Ishikawa (cell line): ENCODE measurements around the gene SHISA9.

ENCODE experiments used
- CEBPB ChIP-seq: IDR thresholded peaks from 2 replicates; pipeline ENCODE4 v1.6.1; 2012
- CREB1 ChIP-seq: IDR thresholded peaks from 2 replicates; pipeline ENCODE4 v1.6.1; 2012; ENCODE audit warnings: low read depth
- EP300 ChIP-seq: IDR thresholded peaks from 2 replicates; pipeline ENCODE4 v1.6.1; 2012; ENCODE audit warnings: borderline replicate concordance
- TCF12 ChIP-seq: IDR thresholded peaks from 2 replicates; pipeline ENCODE4 v1.6.1; 2012; ENCODE audit warnings: low read depth
- TEAD4 ChIP-seq: IDR thresholded peaks from 2 replicates; pipeline ENCODE4 v1.6.1; 2012
- YY1 ChIP-seq: IDR thresholded peaks from 2 replicates; pipeline ENCODE4 v1.6.1; 2012; ENCODE audit warnings: low read depth
- ZBTB7A ChIP-seq: IDR thresholded peaks from 2 replicates; pipeline ENCODE4 v1.6.1; 2012; ENCODE audit warnings: low read depth
- TF ChIP-seq, protein P1 (sequence below): IDR thresholded peaks from 2 replicates; pipeline ENCODE4 v1.6.1; 2012; ENCODE audit warnings: low read depth, mild to moderate bottlenecking
- TF ChIP-seq, protein P2 (sequence below): IDR thresholded peaks from 2 replicates; pipeline ENCODE4 v1.6.1; 2012

DNA sequence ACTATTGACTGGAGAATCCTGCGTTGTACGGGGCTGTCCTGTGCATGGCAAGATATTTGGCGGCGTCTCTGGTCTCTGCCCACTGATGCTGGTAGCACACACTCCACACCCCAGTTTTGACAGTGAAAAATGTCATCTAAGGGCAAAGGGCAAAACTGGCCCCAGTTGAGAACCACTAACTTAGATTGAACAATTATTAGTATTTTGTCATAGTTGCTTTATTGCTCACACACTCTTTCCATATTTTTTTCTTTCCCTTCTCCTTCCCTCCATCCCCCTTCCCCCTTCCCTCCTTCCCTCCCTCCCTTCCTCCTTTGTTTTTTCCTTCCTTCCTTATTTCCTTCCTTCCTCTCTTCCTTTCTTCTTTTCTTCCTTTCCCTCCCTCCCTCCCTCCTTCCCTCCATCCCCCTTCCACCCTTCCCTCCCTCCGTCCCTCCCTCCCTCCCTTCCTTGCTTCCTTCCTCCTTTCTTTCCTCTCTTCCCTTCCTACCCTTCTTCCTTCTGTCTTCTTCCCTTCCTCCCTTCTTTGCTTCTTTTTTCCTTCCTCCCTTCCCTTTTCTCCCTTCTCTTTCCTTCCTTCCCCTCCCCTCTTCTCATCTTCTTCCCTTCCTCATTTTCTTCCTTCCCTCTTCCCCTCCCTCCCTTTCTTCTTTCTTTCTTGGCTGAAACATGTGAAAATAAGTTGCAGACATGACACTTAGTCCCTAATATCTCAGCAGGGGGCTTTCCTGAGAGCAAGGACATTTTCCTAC lies 5.5 kb downstream of the SHISA9 start:
- TF ChIP-seq, protein P1, sequence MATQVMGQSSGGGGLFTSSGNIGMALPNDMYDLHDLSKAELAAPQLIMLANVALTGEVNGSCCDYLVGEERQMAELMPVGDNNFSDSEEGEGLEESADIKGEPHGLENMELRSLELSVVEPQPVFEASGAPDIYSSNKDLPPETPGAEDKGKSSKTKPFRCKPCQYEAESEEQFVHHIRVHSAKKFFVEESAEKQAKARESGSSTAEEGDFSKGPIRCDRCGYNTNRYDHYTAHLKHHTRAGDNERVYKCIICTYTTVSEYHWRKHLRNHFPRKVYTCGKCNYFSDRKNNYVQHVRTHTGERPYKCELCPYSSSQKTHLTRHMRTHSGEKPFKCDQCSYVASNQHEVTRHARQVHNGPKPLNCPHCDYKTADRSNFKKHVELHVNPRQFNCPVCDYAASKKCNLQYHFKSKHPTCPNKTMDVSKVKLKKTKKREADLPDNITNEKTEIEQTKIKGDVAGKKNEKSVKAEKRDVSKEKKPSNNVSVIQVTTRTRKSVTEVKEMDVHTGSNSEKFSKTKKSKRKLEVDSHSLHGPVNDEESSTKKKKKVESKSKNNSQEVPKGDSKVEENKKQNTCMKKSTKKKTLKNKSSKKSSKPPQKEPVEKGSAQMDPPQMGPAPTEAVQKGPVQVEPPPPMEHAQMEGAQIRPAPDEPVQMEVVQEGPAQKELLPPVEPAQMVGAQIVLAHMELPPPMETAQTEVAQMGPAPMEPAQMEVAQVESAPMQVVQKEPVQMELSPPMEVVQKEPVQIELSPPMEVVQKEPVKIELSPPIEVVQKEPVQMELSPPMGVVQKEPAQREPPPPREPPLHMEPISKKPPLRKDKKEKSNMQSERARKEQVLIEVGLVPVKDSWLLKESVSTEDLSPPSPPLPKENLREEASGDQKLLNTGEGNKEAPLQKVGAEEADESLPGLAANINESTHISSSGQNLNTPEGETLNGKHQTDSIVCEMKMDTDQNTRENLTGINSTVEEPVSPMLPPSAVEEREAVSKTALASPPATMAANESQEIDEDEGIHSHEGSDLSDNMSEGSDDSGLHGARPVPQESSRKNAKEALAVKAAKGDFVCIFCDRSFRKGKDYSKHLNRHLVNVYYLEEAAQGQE, result no peak
- TF ChIP-seq, protein P2, sequence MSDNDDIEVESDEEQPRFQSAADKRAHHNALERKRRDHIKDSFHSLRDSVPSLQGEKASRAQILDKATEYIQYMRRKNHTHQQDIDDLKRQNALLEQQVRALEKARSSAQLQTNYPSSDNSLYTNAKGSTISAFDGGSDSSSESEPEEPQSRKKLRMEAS, result no peak
- TF ChIP-seq TEAD4, result no peak
- no peak for TF ChIP-seq EP300
- TF ChIP-seq YY1, result no peak
- no peak for TF ChIP-seq CREB1
- no peak for TF ChIP-seq CEBPB
- TF ChIP-seq ZBTB7A, result no peak
- no peak for TF ChIP-seq TCF12
